NCI-H526 (cell line): Measurements from ENCODE around the gene RARS2.
A peak's percentile ranks its signal among the peaks of the same experiment; 100 is the strongest.
"Not testable (repeated sequence)": the region's sequence is repeated elsewhere in the genome, so short reads cannot be mapped to it uniquely, and the experiment has no call there.

Experiments used
- DNase-seq, 2 experiments: peaks; one replicate each; lab custom pipeline; 2025; lab: John Stamatoyannopoulos, UW

The RARS2 gene

GRCh38 chr6:87498048-87498447 is 91.7 kb downstream of the RARS2 start:
- no peak for DNase-seq

- DNase-seq = no peak
Observed at GRCh38 chr6:87494761-87495422, 94.9 kb downstream of the RARS2 start.

- not testable (repeated sequence) for DNase-seq
Observed at GRCh38 chr6:87489326-87489725, 100.5 kb downstream of the RARS2 start.

- no peak for DNase-seq
Observed at GRCh38 chr6:87487555-87487954, 102.2 kb downstream of the RARS2 start.

GRCh38 chr6:87484491-87484890 is 105.3 kb downstream of the RARS2 start:
- no peak for DNase-seq

GRCh38 chr6:87483929-87484328 is 105.9 kb downstream of the RARS2 start:
- DNase-seq = peak in 1 of 2 experiments; percentile 9

- no peak for DNase-seq
Observed at GRCh38 chr6:87482366-87482765, 107.4 kb downstream of the RARS2 start.

GRCh38 chr6:87481931-87482330 is 107.9 kb downstream of the RARS2 start:
- DNase-seq = no peak

- DNase-seq = peak; percentile 12 to 46
Observed at GRCh38 chr6:87473419-87473903, 116.3 kb downstream of the RARS2 start.

GRCh38 chr6:87472525-87473418 is 117.0 kb downstream of the RARS2 start, which contains the start of gene SLC35A1:
SLC35A1 (plus strand) TSS chr6:87472974; CDS start chr6:87473004, 30 bp downstream.
- DNase-seq = peak; percentile 62 to 93

- DNase-seq = no peak
Observed at GRCh38 chr6:87465051-87465450, 124.7 kb downstream of the RARS2 start.
